Heart left ventricle (tissue), 16 donors: ENCODE measurements around the gene GRM7. TPM values are rescaled to one million over a fixed set of nuclear protein-coding genes. Genes with fewer than 3 reads are reported as not detected.

Experiments used
- ATAC-seq, 4 donors: fragments of 200-7000 bp; cut with Tn5 transposase; one replicate each; pipeline ENCODE4 v1.9.1; 2020 to 2022; ENCODE audit warnings: moderate library complexity in 4 of 4, mild to moderate bottlenecking in 3 of 4, moderate number of reproducible peaks in 1 of 4
- DNase-seq, 5 donors: peaks; one replicate each; pipeline ENCODE4 v3.0.0-alpha.2; 2020
- H3K27ac ChIP-seq, 12 donors: fragments of 200-600 bp; sonication (generic) in 4 of 12; one replicate each; pipeline versions ENCODE4 v1.5.0 to v1.8.0; 2016 to 2022; ENCODE audit warnings: mild to moderate bottlenecking in 2 of 12
- H3K27me3 ChIP-seq, 9 donors: fragments of 200-600 bp; sonication (generic) in 2 of 9; one replicate each; pipeline versions ENCODE4 v1.5.1 to v1.8.0; 2016 to 2022; ENCODE audit warnings: mild to moderate bottlenecking in 3 of 9
- H3K36me3 ChIP-seq, 9 donors: fragments of 200-600 bp; sonication (generic) in 2 of 9; one replicate each; pipeline versions ENCODE4 v1.5.0 to v1.8.0; 2018 to 2022; ENCODE audit warnings: mild to moderate bottlenecking in 2 of 9
- H3K4me1 ChIP-seq, 12 donors: fragments of 200-600 bp; sonication (generic) in 4 of 12; one replicate each; pipeline versions ENCODE4 v1.5.0 to v1.8.0; 2016 to 2022; ENCODE audit warnings: mild to moderate bottlenecking in 3 of 12
- H3K4me3 ChIP-seq, 12 donors: fragments of 200-600 bp; sonication (generic) in 4 of 12; one replicate each; pipeline versions ENCODE4 v1.5.0 to v1.8.0; 2017 to 2022; ENCODE audit warnings: mild to moderate bottlenecking in 9 of 12, moderate library complexity in 4 of 12
- H3K9me3 ChIP-seq, 12 donors: fragments of 200-600 bp; sonication (generic) in 4 of 12; one replicate each; pipeline versions ENCODE4 v1.5.0 to v1.8.0; 2016 to 2022; ENCODE audit warnings: mild to moderate bottlenecking in 1 of 12
- POLR2A ChIP-seq, 2 donors: fragments of 450-650 bp; IDR thresholded peaks; one replicate each; pipeline ENCODE4 v1.6.1; 2017; ENCODE audit warnings: antibody characterized with exemption in 2 of 2, mild to moderate bottlenecking in 2 of 2, moderate library complexity in 2 of 2
- WGBS, 4 donors: extraction: QIAGEN DNeasy Blood & Tissue Kit in 2 of 4; methylation state at CpG; one replicate each; pipeline versions ENCODE4 v1.1.5 to v1.1.7; 2013 to 2018; 5-methylcytosine and 5-hydroxymethylcytosine counted together
- intact Hi-C, 10 donors: fragments of 100-400 bp; cut with DNase I; formaldehyde crosslinking; loops; one replicate each; pipeline versions ENCODE4 v1.11.1 to v1.14.2; 2022
- polyA plus RNA-seq, 2 donors: library from polyadenylated mRNA; stranded (reverse); fragments of 200-250 nt; gene quantifications; one replicate each; pipeline ENCODE4 v1.2.3, GENCODE V29; 2013
- total RNA-seq, 9 donors: library from RNA; depleted of rRNA in 2 of 9; stranded (reverse); fragments of >200 nt in 2 of 9; fragmentation: NEBNext Ultra II Directional in 3 of 9; extraction: Animal tissue kit (Norgen Biotek cat#: 25700) in 3 of 9; gene quantifications; one replicate each; pipeline versions ENCODE4 v1.1.0 to v1.2.4, GENCODE V29; 2016 to 2023
- TF ChIP-seq, protein P1 (sequence below), 12 donors: fragments of 200-600 bp; sonication (generic) in 4 of 12; IDR thresholded peaks; one replicate each; pipeline versions ENCODE4 v1.5.0 to v1.8.0; 2018 to 2022; ENCODE audit warnings: antibody characterized with exemption in 12 of 12, mild to moderate bottlenecking in 5 of 12
- donor health status: ischemic (EF 13 %, LVEDD 7.1; RV severe dilation, severe dysfunction).
- donor health status: healthy with polysubstance abuse.
- donor health status: DM: no; HTN: yes; CAD: no.
- donor health status: DM: no; HTN: no; CAD: no.
- donor health status: ischemic (EF 25% LVEDD 6.9; RV normal size, moderate dysfunction).
- donor health status: ischemic (EF 25% LVEDD 5.7; RV mildly dilated, moderate dysfunction).
- donor health status: healthy.
- donor health status: DM: yes; HTN: yes; CAD: no.
- donor health status: ischemic (EF 35%, LVEDD 5.7; RV mildly dilated, moderate dysfunction).
- donor health status: nonischemic (EF 11% LVEDD 7.7; RV severe dilation, severe dysfunction).
- donor health status: DM: yes; HTN: yes; CAD: no.
- donor health status: PGD.
- donor health status: ischemic (EF 29% LVEDD 5.4; RV normal size, mild dysfunction).
- donor health status: nonischemic (EF 23%, LVEDD 6.1; RV moderate dilation, normal function).

The GRM7 gene
- total and polyA plus RNA-seq, 11 donors: not detected

DNA sequence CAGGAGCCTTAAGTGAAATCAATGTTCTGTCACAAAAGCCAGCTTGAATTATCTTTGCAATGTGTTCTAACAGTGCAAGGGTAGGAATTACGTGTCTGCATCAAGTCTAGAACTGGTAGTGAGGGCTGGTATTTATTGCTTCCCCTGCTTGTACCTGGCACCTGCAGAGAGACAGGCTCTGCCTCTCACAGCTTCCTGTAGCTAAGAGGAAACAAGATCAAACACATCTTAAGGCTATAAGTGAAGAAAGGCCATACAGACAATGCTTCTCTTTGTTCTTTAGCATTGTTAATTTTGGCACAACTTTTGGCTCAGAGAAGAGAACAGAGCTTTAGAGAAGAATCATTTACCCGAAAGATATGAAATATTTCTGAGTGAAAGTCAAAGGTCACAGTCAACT, 479.9 kb downstream of the GRM7 start:
- Histone ChIP-seq H3K4me3 (no peak overlapping the region), H3K27ac (no peak overlapping the region), H3K4me1 (no peaks in the 10 kb centered on the region), H3K36me3 (no peaks in the 10 kb centered on the region), H3K9me3 (peaks cover 0 to 15% (median 3%) of the 10 kb centered on the region in 12 donors), H3K27me3 (no peaks in the 10 kb centered on the region)
- no peak for TF ChIP-seq POLR2A (IDR thresholded peaks at IDR 0.05)
- TF ChIP-seq, protein P1, sequence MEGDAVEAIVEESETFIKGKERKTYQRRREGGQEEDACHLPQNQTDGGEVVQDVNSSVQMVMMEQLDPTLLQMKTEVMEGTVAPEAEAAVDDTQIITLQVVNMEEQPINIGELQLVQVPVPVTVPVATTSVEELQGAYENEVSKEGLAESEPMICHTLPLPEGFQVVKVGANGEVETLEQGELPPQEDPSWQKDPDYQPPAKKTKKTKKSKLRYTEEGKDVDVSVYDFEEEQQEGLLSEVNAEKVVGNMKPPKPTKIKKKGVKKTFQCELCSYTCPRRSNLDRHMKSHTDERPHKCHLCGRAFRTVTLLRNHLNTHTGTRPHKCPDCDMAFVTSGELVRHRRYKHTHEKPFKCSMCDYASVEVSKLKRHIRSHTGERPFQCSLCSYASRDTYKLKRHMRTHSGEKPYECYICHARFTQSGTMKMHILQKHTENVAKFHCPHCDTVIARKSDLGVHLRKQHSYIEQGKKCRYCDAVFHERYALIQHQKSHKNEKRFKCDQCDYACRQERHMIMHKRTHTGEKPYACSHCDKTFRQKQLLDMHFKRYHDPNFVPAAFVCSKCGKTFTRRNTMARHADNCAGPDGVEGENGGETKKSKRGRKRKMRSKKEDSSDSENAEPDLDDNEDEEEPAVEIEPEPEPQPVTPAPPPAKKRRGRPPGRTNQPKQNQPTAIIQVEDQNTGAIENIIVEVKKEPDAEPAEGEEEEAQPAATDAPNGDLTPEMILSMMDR (IDR thresholded peaks at IDR 0.05): no peak
- ATAC-seq: no peak
- no peak for DNase-seq
- WGBS, 4 donors: 56 to 59% (median 57%) methylated on average over 2 of the region's 2 CpGs
- intact Hi-C loops: no loop called here

DNA sequence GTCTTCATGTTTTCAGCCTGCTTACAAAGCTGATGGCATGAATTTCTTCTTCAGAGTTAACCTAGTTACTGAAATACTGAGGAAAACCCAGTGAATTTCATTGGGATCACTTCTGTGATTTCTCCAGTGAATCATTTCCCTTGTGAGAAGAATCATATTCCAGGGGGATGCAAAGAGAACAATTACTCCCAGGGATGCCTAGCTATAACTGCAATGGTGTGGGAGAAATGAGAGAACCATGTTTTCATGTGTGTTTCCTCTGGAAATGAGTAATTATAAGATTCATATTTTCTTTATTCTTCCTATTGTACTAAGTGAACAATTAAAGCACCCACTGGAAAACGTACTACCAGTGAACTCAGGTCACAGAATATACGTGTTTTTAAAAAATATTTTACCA, 485.4 kb downstream of the GRM7 start:
- intact Hi-C loops: no loop called here
- no peaks in the 10 kb centered on the region for H3K36me3 ChIP-seq
- DNase-seq (no peak), ATAC-seq (no peak)
- WGBS, 4 donors: 67 to 82% (median 79%) methylated on average over 2 of the region's 2 CpGs
- TF ChIP-seq, protein P1 (IDR thresholded peaks at IDR 0.05): no peak
- TF ChIP-seq POLR2A (IDR thresholded peaks at IDR 0.05): no peak
- peaks cover 0 to 8% (median 0%) of the 10 kb centered on the region in 12 donors for H3K9me3 ChIP-seq
- H3K4me3 ChIP-seq: no peak overlapping the region
- no peaks in the 10 kb centered on the region for H3K4me1 ChIP-seq
- H3K27ac ChIP-seq: no peak overlapping the region
- no peaks in the 10 kb centered on the region for H3K27me3 ChIP-seq

DNA sequence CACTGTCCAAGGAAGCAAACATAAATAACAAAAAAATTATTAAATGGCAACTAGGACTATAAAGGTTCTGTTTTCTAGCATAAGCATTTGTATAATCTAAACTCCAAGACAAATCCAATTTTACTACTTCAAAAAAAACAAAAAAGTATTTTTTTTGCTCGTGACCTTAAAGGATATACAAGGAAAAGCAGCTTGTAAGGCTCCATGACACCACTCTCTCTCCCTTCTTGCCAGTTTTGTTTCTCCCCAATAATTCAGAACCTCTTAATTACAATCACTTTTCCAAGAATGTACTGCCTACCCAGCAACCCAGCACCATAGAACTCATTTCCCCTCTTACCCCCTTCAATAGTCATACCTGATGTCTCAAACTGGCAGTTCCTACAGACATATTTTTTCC, 496.2 kb downstream of the GRM7 start:
- no peaks in the 10 kb centered on the region for H3K27me3 ChIP-seq
- intact Hi-C loops: no loop called here
- no peaks in the 10 kb centered on the region for H3K9me3 ChIP-seq
- TF ChIP-seq, protein P1 (IDR thresholded peaks at IDR 0.05): no peak
- no peak for TF ChIP-seq POLR2A (IDR thresholded peaks at IDR 0.05)
- no peak for ATAC-seq
- WGBS, 4 donors: 86 to 93% (median 90%) methylated on average over 1 of the region's 1 CpG
- H3K4me1 ChIP-seq: no peaks in the 10 kb centered on the region
- DNase-seq: no peak
- H3K4me3 ChIP-seq: no peak overlapping the region
- no peak overlapping the region for H3K27ac ChIP-seq
- H3K36me3 ChIP-seq: no peaks in the 10 kb centered on the region

DNA sequence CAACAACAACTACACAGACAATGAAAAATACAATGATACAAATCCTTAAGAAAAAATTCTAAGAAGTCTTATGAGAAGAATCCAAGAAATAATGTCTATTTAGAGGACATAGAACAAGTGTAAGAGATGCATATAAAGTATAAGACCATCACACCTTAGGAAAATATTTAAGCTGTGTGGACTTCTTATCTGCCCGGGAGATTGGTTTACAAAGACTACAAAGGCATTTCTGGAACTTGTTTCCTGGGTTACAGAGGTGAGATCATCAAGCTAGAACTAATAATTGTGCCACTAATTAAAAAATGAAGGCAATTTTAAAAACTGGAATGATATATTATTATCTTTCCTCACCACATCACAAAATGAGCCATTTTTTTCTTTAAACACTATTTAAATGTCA, 507.1 kb downstream of the GRM7 start:
- H3K36me3 ChIP-seq: no peaks in the 10 kb centered on the region
- ATAC-seq (no peak), DNase-seq (no peak)
- no peak overlapping the region for H3K4me3 ChIP-seq
- H3K27ac ChIP-seq: no peak overlapping the region
- TF ChIP-seq, protein P1 (IDR thresholded peaks at IDR 0.05): no peak
- intact Hi-C loops: no loop called here
- no peaks in the 10 kb centered on the region for H3K9me3 ChIP-seq
- no peaks in the 10 kb centered on the region for H3K27me3 ChIP-seq
- no peaks in the 10 kb centered on the region for H3K4me1 ChIP-seq
- 64 to 85% (median 73%) methylated on average over 1 of the region's 1 CpG for WGBS, 4 donors
